ENCODE data around the gene TUBB1. TPM values are rescaled to one million over a fixed set of nuclear protein-coding genes. Genes with fewer than 3 reads are reported as not detected.

TUBB1 gene
- total and polyA plus RNA-seq, 2 of the 4 experiments (the other 2 are of a cell fraction) = not detected

- Histone ChIP-seq H3K18ac (ENCODE audit: low read depth, low read length) (no peak overlapping the region), H2AK5ac (ENCODE audit: low read depth, low read length) (peak overlapping the region; percentile 65; the same call in 1 of the 2 replicates), H3K4me1 (ENCODE audit: control insufficient read depth, insufficient read depth, low read length) (peaks cover 19% of the 10 kb centered on the region), H4K20me1 (ENCODE audit: insufficient read depth, low read length) (no peaks in the 10 kb centered on the region), H3K23ac (ENCODE audit: low read depth, low read length) (no peak overlapping the region), H2BK15ac (ENCODE audit: low read depth, low read length) (peak overlapping the region; percentile 12; the same call in 1 of the 3 replicates), H3K9ac (ENCODE audit: low read depth, low read length) (no peak overlapping the region), H3K56ac (ENCODE audit: extremely low read depth, insufficient read depth, low read length) (no peak overlapping the region), H2AK9ac (replicated peaks; ENCODE audit: low read depth, low read length, poor library complexity) (peak overlapping the region; percentile 12), H4K5ac (ENCODE audit: low read depth, low read length) (no peak overlapping the region), H3K9me3 (ENCODE audit: control insufficient read depth, insufficient read depth, low read length) (no peaks in the 10 kb centered on the region), H2BK120ac (ENCODE audit: low read depth, low read length) (peak overlapping the region; percentile 38), H3K4me3 (ENCODE audit: insufficient read depth, low read depth, low read length) (no peak overlapping the region), H3K27me3 (ENCODE audit: control insufficient read depth, insufficient read depth, low read length) (no peaks in the 10 kb centered on the region), H3K4me2 (ENCODE audit: low read depth, low read length) (no peak overlapping the region; the same call in 1 of the 2 replicates), H3K36me3 (ENCODE audit: control insufficient read depth, insufficient read depth, low read length) (no peaks in the 10 kb centered on the region), H3K4ac (ENCODE audit: low read depth, low read length) (peak overlapping the region; percentile 27), H2BK20ac (ENCODE audit: low read depth, low read length) (peak overlapping the region; percentile 37), H3K9me1 (ENCODE audit: insufficient read depth, low read length) (peaks cover 19% of the 10 kb centered on the region), H2AFZ (replicated peaks; ENCODE audit: low read length, poor library complexity) (peak overlapping the region; percentile 64), H4K91ac (ENCODE audit: insufficient read depth, low read depth, low read length) (peak overlapping the region; percentile 25), H2BK5ac (ENCODE audit: low read depth, low read length, poor library complexity, severe bottlenecking) (peak overlapping the region; percentile 35), H3K79me1 (ENCODE audit: low read depth in 1 of 2, low read length in 2 of 2) (peaks cover 0 to under 1% of the 10 kb centered on the region in 2 experiments; a peak in 1 of 4 replicates), H3K27ac (ENCODE audit: insufficient read depth, low read length) (peak overlapping the region; percentile 21; the same call in 1 of the 2 replicates), H4K8ac (ENCODE audit: low read depth in 2 of 2, low read length in 2 of 2) (peak overlapping the region; percentile 15 to 63; a peak in 2 of 4 replicates), H3K14ac (replicated peaks; ENCODE audit: low read depth, low read length) (peak overlapping the region; percentile 0)
- 98% methylated on average over 5 of the region's 13 CpGs; no CpG with 5 or more reads in 1 of the 2 experiments for WGBS, 2 experiments (ENCODE audit: extremely low coverage in 2 of 2, insufficient read length in 1 of 2)
- ATAC-seq (ENCODE audit: low read depth) (peak; percentile 83), DNase-seq (peak; percentile 81)
- in situ Hi-C loops (cut with MboI; ENCODE audit: low sequenced_read_pairs) = no loop called here
- ChIA-PET CTCF (no interaction called here), POLR2A (ENCODE audit: unreplicated experiment) (no interaction called here)
- intact Hi-C loops (cut with micrococcal nuclease) = no loop called here
- dilution Hi-C loops (cut with HindIII; ENCODE audit: low sequenced_read_pairs, unreplicated experiment) = no loop called here
- BruUV-seq (replicated peaks) = no TSS peak
- TF ChIP-seq MAFK (IDR thresholded peaks at IDR 0.05; ENCODE audit: low read depth, low read length) = peak; percentile 46; the same call in 1 of the 2 replicates
- TF ChIP-seq FOS (IDR thresholded peaks at IDR 0.05; ENCODE audit: low read depth, low read length) = peak; percentile 44
- no peak for TF ChIP-seq MAZ (IDR thresholded peaks at IDR 0.05; ENCODE audit: borderline replicate concordance, low read depth, low read length)
- TF ChIP-seq RAD21 (IDR thresholded peaks at IDR 0.05; ENCODE audit: low read length) = no peak
- TF ChIP-seq CHD1 (IDR thresholded peaks at IDR 0.05; ENCODE audit: low read depth, low read length) = no peak
These were observed 5.1 kb upstream of the TUBB1 start for GRCh38 chr20:59013959-59014608.

Measured in IMR-90 (cell line).